GM13976 (cell line): ENCODE results near the gene MVK.

Experiments
- DNase-seq: peaks from one replicate; pipeline ENCODE4 v3.0.0; 2012; ENCODE audit warnings: low spot score
- in situ Hi-C: fragments of 300-500 bp; cut with MboI; formaldehyde crosslinking; loops from one replicate; pipeline ENCODE4 v1.12.0; 2022; ENCODE audit warnings: low sequenced_read_pairs, mixed read lengths, inconsistent platforms; ENCODE audit not compliant: unreplicated experiment
- TF ChIP-seq, protein P1 (sequence below): IDR thresholded peaks from 2 replicates; pipeline ENCODE4 v1.5.1; 2012; ENCODE audit warnings: borderline replicate concordance, mild to moderate bottlenecking; ENCODE audit not compliant: insufficient read depth; ENCODE audit errors: extremely low read depth, missing control alignments, control extremely low read depth

MVK gene

DNA sequence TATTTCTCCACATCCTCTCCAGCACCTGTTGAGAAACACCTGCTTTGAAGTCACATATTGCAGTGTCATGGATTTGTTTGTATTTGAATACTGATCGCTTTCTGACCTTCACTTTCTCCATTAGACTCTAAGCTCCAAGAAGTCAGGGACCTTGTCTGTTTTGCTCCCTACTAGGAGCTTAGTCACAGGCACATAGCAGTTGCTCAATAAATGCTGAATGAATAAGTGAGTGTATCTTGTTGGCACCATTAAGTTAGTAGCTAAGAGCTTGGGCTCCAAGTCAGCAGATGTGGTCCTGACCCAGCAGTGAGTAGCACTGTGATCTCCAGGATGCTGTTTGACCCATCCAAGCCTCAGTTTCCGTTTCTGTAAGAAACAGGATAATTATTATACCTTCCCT, 10.1 kb downstream of the MVK start:
- no peak for DNase-seq
- in situ Hi-C loops: no loop called here
- TF ChIP-seq, protein P1, sequence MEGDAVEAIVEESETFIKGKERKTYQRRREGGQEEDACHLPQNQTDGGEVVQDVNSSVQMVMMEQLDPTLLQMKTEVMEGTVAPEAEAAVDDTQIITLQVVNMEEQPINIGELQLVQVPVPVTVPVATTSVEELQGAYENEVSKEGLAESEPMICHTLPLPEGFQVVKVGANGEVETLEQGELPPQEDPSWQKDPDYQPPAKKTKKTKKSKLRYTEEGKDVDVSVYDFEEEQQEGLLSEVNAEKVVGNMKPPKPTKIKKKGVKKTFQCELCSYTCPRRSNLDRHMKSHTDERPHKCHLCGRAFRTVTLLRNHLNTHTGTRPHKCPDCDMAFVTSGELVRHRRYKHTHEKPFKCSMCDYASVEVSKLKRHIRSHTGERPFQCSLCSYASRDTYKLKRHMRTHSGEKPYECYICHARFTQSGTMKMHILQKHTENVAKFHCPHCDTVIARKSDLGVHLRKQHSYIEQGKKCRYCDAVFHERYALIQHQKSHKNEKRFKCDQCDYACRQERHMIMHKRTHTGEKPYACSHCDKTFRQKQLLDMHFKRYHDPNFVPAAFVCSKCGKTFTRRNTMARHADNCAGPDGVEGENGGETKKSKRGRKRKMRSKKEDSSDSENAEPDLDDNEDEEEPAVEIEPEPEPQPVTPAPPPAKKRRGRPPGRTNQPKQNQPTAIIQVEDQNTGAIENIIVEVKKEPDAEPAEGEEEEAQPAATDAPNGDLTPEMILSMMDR: no peak

DNA sequence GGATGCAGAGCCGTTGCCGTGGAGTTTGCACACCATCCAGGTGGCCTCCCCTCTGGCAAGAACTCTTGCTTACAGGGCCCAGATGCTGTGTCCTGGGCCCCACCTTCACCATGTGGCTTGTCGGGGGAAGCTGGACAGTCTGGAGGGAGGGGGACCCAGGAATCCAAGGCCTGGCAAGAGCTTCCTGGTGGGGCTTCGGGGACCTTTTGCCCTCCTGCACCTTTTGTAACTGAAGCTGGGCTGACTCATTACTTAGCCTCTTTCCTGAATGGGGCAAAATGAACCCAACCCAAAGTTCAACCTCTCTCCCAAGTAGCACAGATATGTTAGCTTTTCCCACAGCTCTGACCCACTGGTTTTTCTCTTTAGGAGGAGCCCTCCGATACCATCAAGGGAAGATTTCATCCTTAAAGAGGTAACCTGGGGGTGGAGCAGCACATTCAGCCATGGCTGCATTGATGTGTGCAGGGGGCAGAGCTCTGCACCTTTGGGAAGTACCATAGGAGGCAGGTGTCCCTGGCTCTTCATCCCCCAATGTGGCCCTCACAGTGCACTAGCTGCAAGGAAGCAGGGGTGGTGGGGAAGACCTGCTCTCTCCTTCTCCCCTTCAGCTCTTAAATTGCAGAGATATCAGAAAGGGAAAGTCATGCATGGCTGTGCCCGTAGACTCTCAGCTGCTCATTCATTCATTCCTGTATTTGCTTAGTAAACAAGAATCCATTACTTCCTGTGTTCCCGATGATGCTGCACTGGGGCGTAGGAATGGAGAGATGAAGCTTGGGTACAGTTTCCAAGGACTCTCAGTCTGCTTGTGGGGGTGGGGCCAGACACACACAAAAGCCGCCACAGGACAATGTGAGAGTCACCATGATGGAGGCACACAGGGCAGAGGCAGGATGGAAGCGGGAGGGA, 13.0 kb downstream of the MVK start:
- in situ Hi-C loops: no loop called here
- TF ChIP-seq, protein P1: no peak
- no peak for DNase-seq

DNA sequence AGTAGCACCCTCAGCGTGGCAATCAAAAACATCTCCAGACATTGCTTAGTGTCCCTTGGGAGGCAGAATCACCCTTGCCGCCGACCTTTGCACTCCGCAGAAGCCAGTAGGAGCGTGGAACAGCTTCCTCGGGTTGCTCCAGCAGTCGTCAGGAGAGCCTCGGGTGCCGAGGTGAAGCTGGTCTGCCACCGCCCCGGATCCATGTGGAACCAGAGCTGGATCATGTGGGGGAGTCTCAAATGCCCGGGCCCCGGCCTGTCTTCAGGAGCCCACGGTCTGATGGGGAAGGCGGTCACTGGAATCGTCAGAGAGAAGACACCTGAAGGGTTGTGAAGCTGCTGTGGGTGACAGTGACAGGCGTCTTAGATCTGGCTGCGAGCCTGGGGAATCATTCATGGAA, 14.3 kb downstream of the MVK start:
- TF ChIP-seq, protein P1: no peak
- no peak for DNase-seq
- in situ Hi-C loops: no loop called here

DNA sequence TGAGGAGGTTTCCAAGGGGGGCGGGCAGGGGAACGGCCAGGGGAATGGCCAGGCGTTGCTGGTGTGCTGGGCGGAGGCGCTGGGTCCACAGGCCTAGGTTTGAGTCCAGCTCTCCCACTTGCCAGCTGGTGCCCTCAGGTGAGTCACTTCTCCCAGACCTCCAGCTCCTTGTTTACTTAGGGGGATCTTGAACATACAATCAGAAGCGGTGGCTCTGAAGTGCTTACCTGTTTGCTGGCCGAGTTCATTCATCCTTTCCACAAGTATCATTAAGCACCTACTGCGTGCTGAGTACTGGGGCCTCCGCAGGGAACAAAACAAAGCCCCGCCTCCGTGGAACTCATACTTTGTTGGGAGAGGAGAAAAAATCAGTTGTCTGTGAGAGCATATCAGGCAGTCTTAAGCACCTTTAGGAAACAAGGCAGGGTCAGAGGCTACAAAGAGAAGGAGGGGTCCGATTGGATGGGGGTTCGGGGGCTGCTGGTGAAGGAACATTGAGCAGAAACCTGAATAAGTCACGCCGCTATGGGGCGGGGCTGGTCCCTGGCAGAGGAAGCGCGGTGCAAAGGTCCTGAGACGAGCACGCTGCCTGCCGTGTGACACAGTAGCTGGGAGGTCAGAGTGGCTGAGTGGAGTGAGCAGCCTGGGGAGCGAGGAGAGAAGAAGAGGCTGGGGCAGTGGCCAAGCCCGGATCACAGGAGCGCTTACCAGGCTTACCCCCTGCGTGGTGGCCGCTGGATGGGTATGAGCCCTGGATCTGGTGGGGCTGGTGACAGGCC, 15.1 kb downstream of the MVK start:
- no peak for DNase-seq
- in situ Hi-C loops: no loop called here
- TF ChIP-seq, protein P1: no peak

DNA sequence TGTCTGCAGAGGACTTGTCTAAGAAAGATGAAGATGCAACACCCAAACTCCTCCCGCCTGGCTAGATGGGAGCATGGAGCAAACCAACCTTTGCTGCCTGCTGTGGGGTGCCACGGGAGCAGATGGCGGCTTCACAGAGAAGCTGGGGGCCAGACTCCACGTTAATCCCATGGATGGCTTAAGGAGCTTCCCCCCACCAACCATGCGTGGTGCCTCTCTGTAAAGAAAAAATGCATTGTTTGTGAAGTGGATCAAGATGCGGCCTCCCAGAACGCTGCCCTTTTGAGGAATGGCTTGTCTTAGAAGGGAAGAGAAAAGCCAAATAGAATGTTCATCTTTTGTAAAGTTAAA, 15.6 kb downstream of the MVK start:
- no peak for DNase-seq
- in situ Hi-C loops: no loop called here
- TF ChIP-seq, protein P1: no peak

DNA sequence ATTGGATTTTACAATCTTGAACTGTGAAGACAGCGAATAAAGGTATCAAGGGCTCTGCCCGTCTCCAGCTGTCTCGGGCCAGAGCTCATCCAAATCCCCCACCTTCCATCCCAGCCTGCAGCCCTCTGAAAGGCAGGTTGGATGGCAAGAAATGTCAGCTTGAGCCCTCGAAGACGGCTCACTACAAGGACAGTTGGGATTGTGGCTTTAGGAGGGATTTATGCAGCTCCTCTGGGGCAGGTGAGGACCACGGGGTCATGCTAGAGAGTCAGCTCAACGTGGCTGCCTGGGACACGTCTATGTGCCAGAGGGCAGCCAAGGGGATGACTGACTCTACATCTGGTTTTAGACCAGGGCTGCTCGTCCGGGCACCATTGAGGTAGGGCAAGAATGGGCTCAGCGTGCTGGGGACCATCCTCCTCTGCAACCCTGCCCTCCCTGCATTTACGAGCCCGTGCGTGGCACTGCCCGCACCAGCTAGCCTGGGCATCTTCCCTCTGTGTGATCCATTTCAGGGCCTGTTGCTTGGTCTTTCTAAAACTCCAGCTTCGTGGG, 16.2 kb downstream of the MVK start:
- DNase-seq: no peak
- in situ Hi-C loops: no loop called here
- TF ChIP-seq, protein P1: no peak
